CD4-positive, alpha-beta T cell treated with Interleukin-12 subunit alpha and Interleukin-12 subunit beta, for 1 hour (primary cell): ENCODE results near the gene PCMTD2.

ENCODE experiments used
- DNase-seq: peaks from one replicate; pipeline ENCODE4 v3.0.0-alpha.2; 2020

PCMTD2 gene

GRCh38 chr20:64239449-64240242 lies 15.9 kb upstream of the PCMTD2 start:
- DNase-seq = no peak

- DNase-seq = no peak
These were observed 15.1 kb upstream of the PCMTD2 start for GRCh38 chr20:64240243-64241015.

GRCh38 chr20:64241061-64241460 lies 14.5 kb upstream of the PCMTD2 start:
- DNase-seq = no peak

GRCh38 chr20:64242003-64242796 lies 13.3 kb upstream of the PCMTD2 start:
- no peak for DNase-seq

- no peak for DNase-seq
These were observed 12.6 kb upstream of the PCMTD2 start for GRCh38 chr20:64242797-64243475.

- no peak for DNase-seq
These were observed 11.2 kb upstream of the PCMTD2 start for GRCh38 chr20:64244281-64244805.

GRCh38 chr20:64244870-64245603 lies 10.5 kb upstream of the PCMTD2 start:
- no peak for DNase-seq

GRCh38 chr20:64245746-64246595 lies 9.6 kb upstream of the PCMTD2 start:
- DNase-seq = no peak

GRCh38 chr20:64246616-64247306 lies 8.8 kb upstream of the PCMTD2 start:
- DNase-seq = no peak

- DNase-seq = no peak
These were observed 8.3 kb upstream of the PCMTD2 start for GRCh38 chr20:64247307-64247618.

- no peak for DNase-seq
These were observed 7.3 kb upstream of the PCMTD2 start for GRCh38 chr20:64247970-64248841.

GRCh38 chr20:64250027-64250426 lies 5.5 kb upstream of the PCMTD2 start:
- DNase-seq = no peak

GRCh38 chr20:64253000-64253383 lies 2.6 kb upstream of the PCMTD2 start:
- no peak for DNase-seq

GRCh38 chr20:64253443-64253842 lies 2.1 kb upstream of the PCMTD2 start:
- DNase-seq = no peak

GRCh38 chr20:64254156-64254555 lies 1.4 kb upstream of the PCMTD2 start:
- no peak for DNase-seq

GRCh38 chr20:64254571-64255360 lies 782 bp upstream of the PCMTD2 start:
- peak; percentile 5 for DNase-seq

- no peak for DNase-seq
These were observed 861 bp downstream of the PCMTD2 start for GRCh38 chr20:64256282-64256935.
